HG02885 (cell line): ENCODE data around the gene HK3.

ENCODE experiments used
- ATAC-seq: cut with Tn5 transposase; IDR thresholded peaks from one replicate; pipeline ENCODE4 v1.9.1; 2021; ENCODE audit warnings: mild to moderate bottlenecking; ENCODE audit not compliant: unreplicated experiment, poor library complexity

Gene HK3, protein sequence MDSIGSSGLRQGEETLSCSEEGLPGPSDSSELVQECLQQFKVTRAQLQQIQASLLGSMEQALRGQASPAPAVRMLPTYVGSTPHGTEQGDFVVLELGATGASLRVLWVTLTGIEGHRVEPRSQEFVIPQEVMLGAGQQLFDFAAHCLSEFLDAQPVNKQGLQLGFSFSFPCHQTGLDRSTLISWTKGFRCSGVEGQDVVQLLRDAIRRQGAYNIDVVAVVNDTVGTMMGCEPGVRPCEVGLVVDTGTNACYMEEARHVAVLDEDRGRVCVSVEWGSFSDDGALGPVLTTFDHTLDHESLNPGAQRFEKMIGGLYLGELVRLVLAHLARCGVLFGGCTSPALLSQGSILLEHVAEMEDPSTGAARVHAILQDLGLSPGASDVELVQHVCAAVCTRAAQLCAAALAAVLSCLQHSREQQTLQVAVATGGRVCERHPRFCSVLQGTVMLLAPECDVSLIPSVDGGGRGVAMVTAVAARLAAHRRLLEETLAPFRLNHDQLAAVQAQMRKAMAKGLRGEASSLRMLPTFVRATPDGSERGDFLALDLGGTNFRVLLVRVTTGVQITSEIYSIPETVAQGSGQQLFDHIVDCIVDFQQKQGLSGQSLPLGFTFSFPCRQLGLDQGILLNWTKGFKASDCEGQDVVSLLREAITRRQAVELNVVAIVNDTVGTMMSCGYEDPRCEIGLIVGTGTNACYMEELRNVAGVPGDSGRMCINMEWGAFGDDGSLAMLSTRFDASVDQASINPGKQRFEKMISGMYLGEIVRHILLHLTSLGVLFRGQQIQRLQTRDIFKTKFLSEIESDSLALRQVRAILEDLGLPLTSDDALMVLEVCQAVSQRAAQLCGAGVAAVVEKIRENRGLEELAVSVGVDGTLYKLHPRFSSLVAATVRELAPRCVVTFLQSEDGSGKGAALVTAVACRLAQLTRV

DNA sequence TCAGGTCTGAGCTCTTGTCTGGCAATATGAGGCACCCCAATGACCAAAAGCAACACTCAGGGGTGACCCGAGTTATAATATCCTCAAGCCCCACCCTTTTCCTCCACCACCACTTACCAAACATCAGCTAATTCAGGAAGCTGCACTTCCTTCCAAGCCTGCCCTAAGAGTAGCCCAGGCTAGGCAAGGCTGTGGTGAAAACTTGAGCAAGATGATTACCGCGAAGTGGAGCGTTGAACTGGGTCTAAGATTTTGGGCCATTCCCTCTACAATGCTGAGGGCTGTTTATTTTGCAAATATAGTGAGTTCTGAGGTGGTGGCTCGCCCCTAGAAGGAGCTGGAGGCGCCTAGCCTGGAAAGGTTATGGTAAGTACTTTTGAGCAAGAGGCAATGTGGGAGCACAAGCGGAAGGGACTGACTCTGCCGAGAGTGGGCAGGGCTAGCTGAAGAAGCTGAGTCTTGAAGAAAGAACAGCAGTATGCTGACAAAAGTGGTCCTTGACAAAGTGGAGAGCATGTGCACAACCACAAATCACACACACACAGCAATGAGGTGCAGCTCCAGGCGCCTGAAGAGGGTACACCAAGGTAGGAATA, at the start of gene HK3:
Gene HK3, minus strand, starts transcription at position 51 of the 596 bp plus-strand sequence. CDS start 3,187 bp downstream, outside the sequence.
- no peak for ATAC-seq

DNA sequence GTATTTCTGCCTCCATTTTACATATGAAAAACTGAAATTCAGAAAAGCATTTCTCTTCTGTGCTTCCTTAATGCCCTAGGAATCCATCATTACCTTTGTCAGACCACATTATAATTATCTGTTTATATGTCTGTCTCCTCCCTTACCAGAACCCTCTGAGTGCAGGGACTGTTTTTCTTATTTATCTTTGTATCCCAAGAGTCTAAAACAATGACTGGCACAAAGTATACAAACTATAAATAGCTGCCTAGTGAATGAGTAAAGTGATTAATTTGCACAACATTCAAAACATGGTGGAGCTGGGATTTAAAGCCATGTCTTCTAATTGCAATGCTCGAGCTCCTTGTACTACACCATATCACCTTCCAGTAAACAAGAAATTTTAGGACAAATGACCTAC, 49.3 kb upstream of the HK3 start:
- ATAC-seq = no peak

DNA sequence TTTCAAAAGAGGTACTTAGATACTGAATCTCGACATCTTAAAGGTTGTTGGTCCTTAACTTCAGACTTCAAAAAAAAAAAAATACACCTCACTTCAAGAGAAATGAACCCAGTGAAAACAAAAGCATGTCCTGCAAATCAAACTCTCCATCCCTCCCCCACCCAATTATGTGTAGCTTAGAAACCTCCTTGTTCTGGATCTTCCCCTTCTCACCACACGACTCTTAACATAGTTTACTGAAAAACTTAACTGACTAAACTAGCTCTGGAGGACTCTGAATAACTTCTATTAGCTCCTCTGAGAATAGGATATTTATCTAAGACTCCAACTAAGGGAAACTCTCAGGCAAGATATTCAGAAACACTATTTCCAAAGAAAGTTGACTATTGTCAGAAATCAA, 48.7 kb upstream of the HK3 start:
- ATAC-seq = no peak

DNA sequence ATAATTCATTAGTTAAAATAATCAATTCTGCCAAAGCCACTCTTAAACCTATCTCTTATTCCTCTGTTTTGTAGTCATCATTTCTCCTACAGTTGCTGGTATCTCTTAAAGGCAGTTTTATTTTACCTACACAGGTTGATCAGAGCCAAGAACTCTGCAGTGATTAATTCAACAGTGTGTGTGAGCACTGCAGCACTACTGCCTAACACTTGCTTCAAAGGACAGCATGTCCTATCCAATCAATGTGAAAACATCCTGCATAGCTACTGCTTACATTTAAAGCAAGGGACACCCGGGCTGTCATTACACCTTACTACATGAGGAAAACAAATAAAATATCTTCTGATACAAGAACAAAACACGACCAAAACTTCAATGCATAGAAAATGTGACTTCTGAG, 45.1 kb upstream of the HK3 start:
- ATAC-seq = no peak

DNA sequence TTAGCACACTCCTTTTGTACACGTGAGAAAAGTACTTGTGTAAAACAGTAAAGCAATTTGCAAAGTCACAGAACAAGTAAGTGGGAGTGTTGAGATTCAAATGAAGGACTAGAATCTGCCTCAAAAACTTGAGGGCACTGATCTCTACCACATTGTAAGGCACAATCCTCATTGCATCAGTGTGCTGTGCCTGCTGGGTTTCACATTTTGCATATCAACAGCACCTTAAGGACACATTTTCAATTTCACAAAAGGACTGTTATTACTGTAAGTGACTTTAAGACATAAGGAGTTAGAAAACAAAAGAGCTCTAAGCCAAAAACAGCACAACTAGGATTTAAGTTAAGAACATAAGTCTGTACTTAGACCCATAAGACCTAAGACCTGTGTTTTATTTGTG, 44.7 kb upstream of the HK3 start:
- ATAC-seq = no peak

DNA sequence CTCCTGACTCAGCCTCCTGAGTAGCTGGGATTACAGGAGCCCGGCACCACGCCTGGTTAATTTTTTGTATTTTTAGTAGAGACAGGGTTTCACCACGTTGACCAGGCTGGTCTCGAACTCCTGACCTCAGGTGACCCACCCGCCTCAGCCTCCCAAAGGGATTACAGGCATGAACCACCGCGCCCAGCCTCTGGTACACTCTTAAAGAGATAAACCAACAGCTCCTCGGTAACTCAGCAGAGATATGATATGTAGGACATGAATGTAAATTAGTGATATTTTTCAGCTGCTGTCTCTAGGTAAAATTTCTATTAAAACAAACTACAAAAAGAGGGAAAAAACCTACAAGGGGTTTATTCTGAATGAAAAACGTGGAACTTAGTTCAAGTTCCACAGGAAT, 42.8 kb upstream of the HK3 start:
- ATAC-seq = no peak

DNA sequence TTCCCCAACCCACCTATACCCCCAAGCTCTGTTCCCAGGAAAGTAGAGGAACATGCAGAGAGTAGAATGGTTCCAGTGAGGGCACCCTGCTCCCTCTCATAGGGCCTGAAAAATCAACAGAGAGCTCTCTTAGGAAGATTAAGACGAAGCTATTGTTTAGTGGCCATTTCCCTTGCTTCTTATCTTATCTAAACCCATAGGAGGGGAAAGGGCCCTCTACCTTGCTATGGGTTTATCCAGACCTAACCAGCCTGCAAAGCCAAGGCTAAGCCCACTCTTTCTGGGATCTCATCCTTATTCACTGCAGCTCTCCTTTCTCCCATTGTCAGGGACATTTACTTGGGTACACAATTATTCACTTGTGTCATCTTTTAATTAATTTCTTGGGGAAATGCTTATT, 39.3 kb upstream of the HK3 start:
- no peak for ATAC-seq

DNA sequence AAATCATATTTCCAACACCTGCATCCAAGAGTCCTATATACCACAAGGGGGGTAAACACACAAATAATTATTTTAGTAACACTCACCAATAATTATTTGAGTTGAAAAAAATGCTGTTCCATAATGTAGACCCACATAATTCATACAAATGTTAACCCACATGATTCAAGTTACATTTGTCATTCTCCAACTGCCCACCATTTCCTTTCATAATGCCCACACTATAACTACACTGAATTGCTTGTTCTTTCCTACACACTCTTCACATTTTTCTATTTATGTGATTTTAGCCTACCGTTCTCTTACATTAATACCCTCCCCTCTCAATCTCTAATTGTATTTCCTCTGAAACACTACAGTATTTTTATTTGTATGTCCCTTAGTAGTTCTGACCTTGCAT, 35.9 kb upstream of the HK3 start:
- no peak for ATAC-seq

DNA sequence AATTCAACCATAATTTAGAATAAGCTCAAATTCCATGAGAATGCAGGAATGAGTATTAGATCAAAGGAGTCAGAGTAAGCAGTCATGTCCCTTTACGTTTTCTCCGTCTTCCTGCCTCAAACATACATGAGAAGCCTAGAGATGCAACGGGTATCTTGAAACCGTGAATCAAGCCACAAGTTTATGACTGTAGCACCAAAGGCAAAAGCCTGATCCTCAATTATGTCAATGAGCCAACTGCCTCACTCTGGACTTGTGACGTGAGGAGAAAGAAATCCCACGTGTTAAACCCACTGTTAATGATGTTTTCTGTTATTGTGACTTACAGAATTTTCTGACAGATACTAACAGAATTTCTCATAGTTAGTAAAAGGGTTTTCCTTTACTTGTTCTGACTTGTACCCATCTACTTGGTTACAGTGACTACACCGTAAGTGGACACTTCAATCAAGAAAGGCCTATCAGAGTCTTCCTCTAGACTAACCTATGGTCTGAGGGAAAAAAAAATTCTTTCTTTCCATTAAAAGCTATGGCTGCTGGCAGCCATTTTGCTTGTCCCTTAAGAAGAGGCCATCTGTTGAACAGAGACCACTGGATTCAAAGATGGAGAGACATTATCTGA, 35.3 kb upstream of the HK3 start:
- no peak for ATAC-seq

DNA sequence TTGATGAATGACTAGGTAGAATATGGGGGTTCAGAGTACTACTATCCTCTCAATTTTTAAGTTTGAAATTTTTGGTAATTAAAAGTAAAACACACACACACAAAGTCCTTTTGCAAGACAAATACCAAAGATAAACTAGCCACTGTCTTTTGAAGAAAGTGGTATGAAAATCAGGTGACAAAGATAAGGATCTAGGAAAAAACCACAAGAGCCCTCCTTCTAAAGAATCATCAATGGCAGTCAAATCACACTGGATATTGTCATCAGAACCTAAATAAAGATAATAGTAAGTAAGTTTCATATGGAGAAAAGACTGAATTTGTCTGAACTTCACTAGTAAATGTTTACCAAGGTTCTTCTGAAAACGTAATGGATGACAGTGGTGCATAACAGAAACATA, 30.5 kb upstream of the HK3 start:
- no peak for ATAC-seq

DNA sequence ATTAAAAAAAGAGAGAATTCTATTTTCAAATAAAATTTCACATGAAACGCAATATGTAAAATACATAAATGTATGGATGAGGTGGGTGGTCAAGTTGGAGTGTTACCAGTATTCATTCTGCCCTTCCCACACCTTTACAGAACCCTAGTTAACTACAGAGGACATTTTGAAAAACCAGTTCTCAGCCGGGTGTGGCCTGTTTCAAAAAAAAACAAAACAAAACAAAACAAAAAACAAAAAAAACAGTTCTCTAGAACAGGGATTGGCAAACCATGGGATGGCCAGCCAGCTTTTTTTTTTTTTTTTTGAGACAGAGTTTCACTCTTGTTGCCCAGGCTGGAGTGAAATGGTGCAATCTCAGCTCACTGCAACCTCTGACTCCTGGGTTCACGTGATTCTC, 28.4 kb upstream of the HK3 start:
- no peak for ATAC-seq

DNA sequence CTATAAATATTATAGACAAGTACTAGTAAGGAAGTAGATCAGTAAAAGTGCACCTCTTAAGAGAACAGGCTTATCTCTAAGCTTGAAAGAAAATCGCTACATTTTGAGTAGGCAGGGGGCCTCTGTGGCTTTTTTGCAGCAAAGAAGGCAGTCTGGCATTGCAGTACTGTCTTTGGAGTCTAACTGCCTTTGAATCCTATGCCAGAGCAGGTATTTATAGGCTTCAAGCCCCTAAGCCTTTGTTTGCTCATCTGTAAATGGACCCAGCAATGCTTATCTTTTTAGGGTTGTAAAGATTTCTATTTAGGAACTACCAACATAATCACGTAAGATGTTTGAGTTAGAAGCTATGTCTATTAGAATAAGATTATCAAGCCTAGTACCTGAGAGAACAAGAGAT, 23.7 kb upstream of the HK3 start:
- no peak for ATAC-seq

DNA sequence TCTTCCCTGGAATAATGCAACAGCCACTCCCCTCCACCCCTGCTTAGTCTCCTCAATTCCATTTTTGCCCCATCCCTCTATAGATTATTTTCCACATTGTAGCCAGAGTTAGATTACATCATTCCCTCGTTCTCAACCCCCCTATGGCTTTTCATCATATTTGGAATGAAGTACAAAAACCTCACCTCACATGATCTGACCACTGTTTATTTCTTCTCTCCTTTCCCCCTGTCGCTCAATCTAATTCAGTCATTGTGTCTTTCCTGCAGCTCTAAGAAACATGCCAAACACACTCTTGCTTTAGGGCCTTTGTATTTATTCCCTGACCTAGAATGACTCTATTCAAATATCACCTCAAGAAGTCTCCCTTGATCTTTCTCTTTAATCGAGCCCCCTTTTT, 22.6 kb upstream of the HK3 start:
- ATAC-seq = no peak

DNA sequence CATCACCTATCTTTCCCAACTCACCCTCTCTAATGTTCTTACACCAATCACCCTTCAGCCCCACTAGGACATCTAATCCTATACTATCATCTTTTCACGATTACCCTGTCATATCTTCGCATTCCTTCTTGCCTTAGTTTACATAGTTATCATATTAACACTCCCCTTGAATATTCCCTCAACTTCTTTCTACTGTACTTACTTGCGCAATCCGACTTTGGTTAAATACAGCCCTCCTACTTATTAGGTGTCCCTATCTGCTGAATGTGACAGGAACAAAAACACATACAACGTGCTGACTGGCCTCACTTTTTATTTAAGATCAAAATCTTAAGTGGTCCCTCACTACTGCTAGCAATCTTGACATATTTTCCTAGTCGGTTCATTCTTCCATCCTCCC, 19.5 kb upstream of the HK3 start:
- ATAC-seq = no peak

DNA sequence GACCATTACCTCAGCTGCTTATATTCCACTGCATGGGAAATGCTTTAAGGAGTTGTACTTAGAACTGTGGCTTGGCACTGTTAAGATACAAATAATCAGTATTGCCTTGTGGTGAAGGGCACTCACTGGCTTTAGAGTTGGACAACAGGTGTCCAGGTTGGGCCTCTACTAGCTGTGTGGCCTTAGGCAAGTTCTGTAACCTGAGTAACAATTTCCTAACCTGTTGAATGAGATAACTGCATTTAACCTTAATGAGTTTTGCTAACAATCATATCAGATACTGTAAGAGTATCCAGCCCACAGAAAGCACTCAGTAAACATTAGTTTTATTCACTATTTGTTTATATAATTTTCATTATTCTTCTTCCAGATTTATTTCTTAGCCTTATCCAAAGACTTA, 17.2 kb upstream of the HK3 start:
- ATAC-seq = no peak

DNA sequence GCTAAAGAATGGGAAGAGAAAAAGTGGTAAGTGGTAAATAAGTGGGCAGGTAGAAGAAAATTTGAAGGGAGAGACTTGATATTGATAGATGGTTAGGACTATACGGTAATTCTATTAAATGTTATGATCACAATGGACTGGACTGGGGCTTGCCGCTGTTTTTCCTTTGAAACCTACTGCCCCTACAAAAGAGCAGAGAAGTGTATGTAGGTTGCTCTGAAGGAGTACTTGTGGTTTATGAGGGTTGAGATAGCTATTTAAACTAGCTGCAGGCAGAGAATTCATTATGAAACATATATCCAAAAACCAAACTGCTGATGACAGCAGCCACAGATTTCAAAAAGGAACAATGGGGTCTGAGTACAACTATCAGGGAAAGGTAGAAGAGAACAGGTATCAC, 16.8 kb upstream of the HK3 start:
- no peak for ATAC-seq

DNA sequence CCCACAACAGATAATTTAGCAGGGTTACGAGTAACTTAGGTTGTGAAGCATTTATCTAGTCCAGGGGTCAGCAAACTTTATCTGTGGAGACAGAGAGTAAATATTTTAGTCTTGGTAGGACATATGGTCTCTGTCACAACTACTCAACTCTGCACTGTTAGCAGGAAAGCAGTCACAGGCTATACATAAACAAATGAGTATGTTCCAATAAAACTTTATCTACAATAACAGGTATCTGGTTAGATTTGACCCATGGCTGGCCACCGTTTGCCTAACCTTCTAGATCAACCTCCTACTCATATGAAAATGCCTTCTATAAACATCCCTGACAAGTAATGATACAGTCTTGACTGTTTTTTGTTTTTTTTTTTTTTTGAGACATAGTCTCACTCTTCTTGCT, 13.0 kb upstream of the HK3 start:
- no peak for ATAC-seq

DNA sequence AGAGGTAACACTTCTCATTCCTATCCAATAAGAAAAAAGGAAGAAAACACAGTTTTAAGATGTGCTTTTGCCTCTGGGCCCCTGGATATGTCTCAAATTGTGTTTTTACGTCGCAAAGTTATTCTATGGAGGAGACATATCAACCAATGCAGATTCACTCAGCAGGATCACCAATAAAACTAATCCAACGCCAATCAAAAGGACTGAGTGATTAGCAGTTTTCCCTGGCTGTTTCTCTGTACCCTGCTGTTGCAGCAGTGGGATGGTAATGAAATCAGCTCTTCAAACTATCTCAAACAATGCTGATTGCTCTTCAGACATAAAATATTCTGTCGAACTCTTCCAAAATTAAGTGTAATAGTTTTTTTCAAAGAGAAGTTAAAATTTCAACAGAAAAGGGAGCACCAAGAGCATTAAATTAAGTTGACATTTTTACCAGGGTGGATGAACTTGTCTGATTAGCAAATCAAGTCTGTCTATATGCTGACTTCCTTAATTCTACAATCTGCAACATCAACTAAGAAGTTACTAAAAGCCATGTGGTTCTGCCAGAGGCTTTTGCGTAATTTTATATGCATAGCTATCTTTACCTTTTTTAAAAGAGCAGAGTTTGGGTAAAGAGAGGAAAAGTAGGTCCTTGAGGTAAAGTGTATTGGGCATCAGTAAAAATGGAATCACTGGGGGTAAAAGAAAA, 9.7 kb upstream of the HK3 start:
- no peak for ATAC-seq

DNA sequence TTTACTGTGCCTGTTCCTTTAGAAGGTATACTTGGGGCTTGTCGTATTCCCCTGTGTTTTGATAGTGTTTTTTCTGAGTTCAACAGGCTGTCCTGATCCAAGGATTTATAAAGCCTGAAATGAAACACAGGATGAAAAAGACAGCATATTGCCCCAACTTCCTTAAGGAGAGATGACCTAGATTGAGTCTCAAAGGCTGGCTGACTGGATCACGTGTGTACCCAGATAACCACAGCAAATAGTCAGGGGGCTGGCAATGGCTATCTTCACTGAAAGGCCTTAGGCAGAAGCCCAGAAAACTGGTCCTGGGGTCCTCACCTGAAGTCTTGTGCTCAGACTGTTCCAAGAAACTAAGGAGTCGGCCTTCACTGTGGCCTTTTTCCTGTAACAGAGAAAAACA, 7.7 kb upstream of the HK3 start:
- no peak for ATAC-seq

DNA sequence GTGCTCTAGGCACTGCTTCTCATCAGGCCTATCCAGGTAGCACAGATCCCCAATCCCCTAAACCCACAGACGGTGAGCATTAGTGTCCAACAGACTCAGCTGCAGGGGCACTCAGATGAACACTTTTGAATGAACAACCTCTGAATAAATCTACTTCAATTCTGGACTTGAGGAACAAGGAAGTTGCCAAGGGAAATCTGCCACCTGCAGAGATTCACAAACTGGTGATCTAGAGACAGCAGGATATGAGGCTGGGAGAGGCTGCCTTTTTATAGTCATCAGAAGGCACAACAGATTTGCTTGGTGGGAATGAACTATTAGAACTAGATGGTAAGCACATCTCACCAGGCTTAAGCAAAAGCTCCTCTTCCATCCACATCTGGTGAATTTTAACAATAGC, 7.0 kb upstream of the HK3 start:
- no peak for ATAC-seq
